DOHH2 (cell line): ENCODE results near the gene LHX3.

Experiments used
- H3F3A ChIP-seq: fragments of 200-600 bp; sonication (generic), shearing (Covaris generic); 2 replicates; pipeline ENCODE4 v1.6.0; 2016; ENCODE audit warnings: antibody characterized with exemption, mild to moderate bottlenecking; ENCODE audit not compliant: control insufficient read depth, insufficient read depth
- H3K27ac ChIP-seq: fragments of 200-600 bp; sonication (generic); 2 replicates; pipeline ENCODE4 v1.5.1; 2014; ENCODE audit warnings: low read depth, mild to moderate bottlenecking, low read length, moderate library complexity
- H3K27me3 ChIP-seq: fragments of 200-600 bp; sonication (generic); 2 replicates; pipeline ENCODE4 v1.6.1; 2014; ENCODE audit warnings: mild to moderate bottlenecking, low read length, mixed read lengths; ENCODE audit not compliant: control insufficient read depth
- H3K36me3 ChIP-seq: fragments of 200-600 bp; sonication (generic); 2 replicates; pipeline ENCODE4 v1.6.1; 2014; ENCODE audit warnings: mild to moderate bottlenecking, low read length, moderate library complexity, mixed read lengths; ENCODE audit not compliant: control insufficient read depth
- H3K4me1 ChIP-seq: fragments of 200-600 bp; sonication (generic); 2 replicates; pipeline ENCODE4 v1.6.1; 2014; ENCODE audit warnings: mild to moderate bottlenecking, low read length, mixed read lengths; ENCODE audit not compliant: control insufficient read depth
- H3K4me2 ChIP-seq: fragments of 200-600 bp; sonication (generic); 2 replicates; pipeline ENCODE4 v1.6.0; 2014; ENCODE audit warnings: mild to moderate bottlenecking, low read length, moderate library complexity
- H3K4me3 ChIP-seq: fragments of 200-600 bp; sonication (generic); 2 replicates; pipeline ENCODE4 v1.5.1; 2014; ENCODE audit warnings: mild to moderate bottlenecking, low read length, mixed read lengths
- H3K79me2 ChIP-seq: fragments of 200-600 bp; sonication (generic); 2 replicates; pipeline ENCODE4 v1.6.1; 2014; ENCODE audit warnings: mild to moderate bottlenecking, low read length, mixed read lengths; ENCODE audit not compliant: control insufficient read depth
- H3K9me2 ChIP-seq: fragments of 200-600 bp; sonication (generic); replicated peaks from 2 replicates; pipeline ENCODE4 v1.6.1; 2014; ENCODE audit warnings: mild to moderate bottlenecking, low read length, mixed read lengths; ENCODE audit not compliant: control insufficient read depth
- H3K9me3 ChIP-seq: fragments of 200-600 bp; sonication (generic); 2 replicates; pipeline ENCODE4 v1.6.1; 2014; ENCODE audit warnings: antibody characterized with exemption, low read length, mixed read lengths; ENCODE audit not compliant: control insufficient read depth, insufficient read depth
- H4K20me1 ChIP-seq: fragments of 200-600 bp; sonication (generic); 2 replicates; pipeline ENCODE4 v1.6.0; 2014; ENCODE audit warnings: low read depth, mild to moderate bottlenecking, antibody characterized with exemption, low read length, moderate library complexity; ENCODE audit not compliant: control insufficient read depth, insufficient read depth
- CTCF ChIP-seq: fragments of 200-600 bp; sonication (generic); IDR thresholded peaks from one replicate; pipeline ENCODE4 v1.5.1; 2014; ENCODE audit warnings: antibody characterized with exemption, mild to moderate bottlenecking, low read depth, low read length; ENCODE audit not compliant: poor library complexity, severe bottlenecking
- EZH2phosphoT487 ChIP-seq: fragments of 200-600 bp; sonication (generic); IDR thresholded peaks from 2 replicates; pipeline ENCODE4 v1.6.1; 2017; ENCODE audit warnings: borderline replicate concordance, mild to moderate bottlenecking, antibody characterized with exemption, low read length, moderate library complexity, mixed read lengths

The LHX3 gene

DNA sequence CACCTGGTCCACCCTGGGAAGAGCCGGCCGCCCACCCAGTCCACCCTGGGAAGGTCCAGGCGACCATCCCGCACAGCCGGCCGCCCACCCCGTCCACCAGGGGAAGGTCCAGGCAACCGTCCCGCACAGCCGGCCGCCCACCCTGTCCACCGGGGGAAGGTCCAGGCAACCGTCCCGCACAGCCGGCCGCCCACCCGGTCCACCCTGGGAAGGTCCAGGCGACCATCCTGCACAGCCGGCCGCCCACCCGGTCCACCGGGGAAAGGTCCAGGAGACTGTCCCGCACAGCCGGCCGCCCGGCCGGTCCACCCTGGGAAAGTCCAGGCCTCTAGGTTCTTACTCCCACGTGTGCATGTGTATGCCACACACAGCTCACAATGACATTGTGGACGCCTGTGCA lies 47.4 kb upstream of the LHX3 start:
- Histone ChIP-seq H3K27me3 (no peaks in the 10 kb centered on the region; the same call in 1 of the 2 replicates), H3K9me3 (no peaks in the 10 kb centered on the region), H4K20me1 (no peaks in the 10 kb centered on the region), H3K9me2 (no peaks in the 10 kb centered on the region), H3K4me1 (no peaks in the 10 kb centered on the region), H3K4me2 (no peak overlapping the region), H3K36me3 (no peaks in the 10 kb centered on the region), H3K27ac (no peak overlapping the region), H3K79me2 (no peaks in the 10 kb centered on the region), H3K4me3 (no peak overlapping the region), H3F3A (no peaks in the 10 kb centered on the region)
- TF ChIP-seq EZH2phosphoT487 (no peak), CTCF (no peak)

DNA sequence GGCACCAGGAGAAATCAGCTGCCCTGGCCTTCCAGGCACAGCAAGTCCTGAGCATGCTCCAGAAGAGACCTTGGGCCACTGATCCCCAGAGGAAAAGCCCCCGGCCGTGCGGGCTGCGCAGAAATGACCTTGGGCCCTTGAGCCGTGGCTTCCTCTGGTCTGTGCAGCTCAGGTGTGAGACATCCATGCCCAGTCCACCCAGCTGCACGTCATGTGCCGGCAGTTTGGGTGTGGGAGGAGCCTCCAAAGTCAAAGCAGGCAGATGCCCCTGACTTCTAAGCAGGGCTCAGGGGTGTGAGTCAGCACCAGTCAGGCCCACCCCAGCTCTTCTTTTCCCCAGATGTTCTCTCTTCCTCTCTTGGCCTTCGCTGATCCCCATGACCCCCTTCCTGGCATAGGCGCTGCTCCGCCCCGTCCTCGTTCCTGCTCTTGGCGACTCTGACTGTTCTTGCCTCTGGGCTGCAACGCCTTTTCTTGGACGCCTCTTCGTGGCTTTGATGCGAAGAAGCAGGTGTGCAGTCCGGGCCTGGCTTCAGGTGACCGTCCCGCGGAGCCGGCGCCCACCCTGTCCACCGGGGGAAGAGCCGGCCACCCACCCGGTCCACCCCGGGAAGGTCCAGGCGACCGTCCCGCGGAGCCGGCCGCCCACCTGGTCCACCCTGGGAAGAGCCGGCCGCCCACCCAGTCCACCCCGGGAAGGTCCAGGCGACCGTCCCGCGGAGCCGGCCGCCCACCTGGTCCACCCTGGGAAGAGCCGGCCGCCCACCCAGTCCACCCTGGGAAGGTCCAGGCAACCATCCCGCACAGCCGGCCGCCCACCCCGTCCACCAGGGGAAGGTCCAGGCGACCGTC lies 46.6 kb upstream of the LHX3 start:
- H3K27ac ChIP-seq, result no peak overlapping the region
- H3K36me3 ChIP-seq, result no peaks in the 10 kb centered on the region
- no peak overlapping the region for H3K4me3 ChIP-seq
- H4K20me1 ChIP-seq, result no peaks in the 10 kb centered on the region
- H3K27me3 ChIP-seq, result no peaks in the 10 kb centered on the region; the same call in 1 of the 2 replicates
- H3K4me2 ChIP-seq, result no peak overlapping the region
- no peaks in the 10 kb centered on the region for H3F3A ChIP-seq
- peaks cover 2% of the 10 kb centered on the region for H3K4me1 ChIP-seq
- TF ChIP-seq EZH2phosphoT487 (no peak), CTCF (no peak)
- H3K79me2 ChIP-seq, result no peaks in the 10 kb centered on the region
- H3K9me2 ChIP-seq, result no peaks in the 10 kb centered on the region
- no peaks in the 10 kb centered on the region for H3K9me3 ChIP-seq

DNA sequence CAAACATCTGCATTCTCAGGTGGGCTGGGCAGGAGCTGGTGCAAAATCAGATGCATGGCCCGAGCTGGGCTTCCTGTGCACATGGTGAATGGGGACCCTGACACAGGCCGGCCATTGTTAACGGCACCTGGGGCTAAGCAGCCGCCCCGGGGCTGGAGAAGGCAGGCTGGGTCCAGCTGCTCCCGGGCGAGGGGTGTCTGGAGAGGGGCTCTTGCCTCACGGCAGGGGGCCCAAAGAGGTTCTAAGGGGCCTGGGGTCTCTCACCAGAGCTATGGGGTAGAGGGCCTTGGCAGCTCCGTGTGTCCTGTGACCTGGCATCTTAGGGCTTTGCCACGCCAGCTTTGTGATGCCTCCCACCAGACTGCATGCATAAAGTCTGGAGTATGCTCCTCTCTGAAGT lies 45.7 kb upstream of the LHX3 start:
- TF ChIP-seq CTCF, result no peak
- TF ChIP-seq EZH2phosphoT487, result no peak
- Histone ChIP-seq H3K27ac (no peak overlapping the region), H3K4me2 (no peak overlapping the region), H3K4me3 (no peak overlapping the region), H3K27me3 (no peaks in the 10 kb centered on the region; the same call in 1 of the 2 replicates), H3K4me1 (peaks cover 9% of the 10 kb centered on the region), H3K9me2 (no peaks in the 10 kb centered on the region), H3F3A (no peaks in the 10 kb centered on the region), H3K79me2 (no peaks in the 10 kb centered on the region), H4K20me1 (no peaks in the 10 kb centered on the region), H3K9me3 (no peaks in the 10 kb centered on the region), H3K36me3 (no peaks in the 10 kb centered on the region)
